T47D (cell line): Measurements from ENCODE around the gene FBXL7.

Experiments used
- DNase-seq, 2 experiments: peaks; one replicate each; pipeline versions ENCODE4 v3.0.0 to v3.0.0-alpha.2; 2011 to 2012; ENCODE audit warnings: low read depth in 1 of 2, low spot score in 1 of 2
- JUND ChIP-seq: IDR thresholded peaks from 2 replicates; pipeline ENCODE4 v1.6.1; 2012; ENCODE audit warnings: low read depth
- in situ Hi-C: cut with HindIII; loops from 2 replicates; pipeline ENCODE4 v1.10.0; 2016; ENCODE audit warnings: low sequenced_read_pairs, low pct_unique_long_range_greater_than_20kb

Gene FBXL7

GRCh38 chr5:15926586-15926985 lies 426.6 kb downstream of the FBXL7 start:
- DNase-seq: no peak
- TF ChIP-seq JUND: no peak
- in situ Hi-C loops: no loop called here

- TF ChIP-seq JUND: no peak
- in situ Hi-C loops: no loop called here
- DNase-seq: no peak
Observed at GRCh38 chr5:15927710-15928380, 427.9 kb downstream of the FBXL7 start.

- no peak for DNase-seq
- no peak for TF ChIP-seq JUND
- in situ Hi-C loops: no loop called here
Observed at GRCh38 chr5:15929611-15930263, 429.8 kb downstream of the FBXL7 start.

- in situ Hi-C loops: no loop called here
- no peak for DNase-seq
- TF ChIP-seq JUND: no peak
Observed at GRCh38 chr5:15932066-15932465, 432.1 kb downstream of the FBXL7 start.

GRCh38 chr5:15933259-15934207 lies 433.6 kb downstream of the FBXL7 start:
- no peak for DNase-seq
- in situ Hi-C loops: no loop called here
- no peak for TF ChIP-seq JUND

DNA sequence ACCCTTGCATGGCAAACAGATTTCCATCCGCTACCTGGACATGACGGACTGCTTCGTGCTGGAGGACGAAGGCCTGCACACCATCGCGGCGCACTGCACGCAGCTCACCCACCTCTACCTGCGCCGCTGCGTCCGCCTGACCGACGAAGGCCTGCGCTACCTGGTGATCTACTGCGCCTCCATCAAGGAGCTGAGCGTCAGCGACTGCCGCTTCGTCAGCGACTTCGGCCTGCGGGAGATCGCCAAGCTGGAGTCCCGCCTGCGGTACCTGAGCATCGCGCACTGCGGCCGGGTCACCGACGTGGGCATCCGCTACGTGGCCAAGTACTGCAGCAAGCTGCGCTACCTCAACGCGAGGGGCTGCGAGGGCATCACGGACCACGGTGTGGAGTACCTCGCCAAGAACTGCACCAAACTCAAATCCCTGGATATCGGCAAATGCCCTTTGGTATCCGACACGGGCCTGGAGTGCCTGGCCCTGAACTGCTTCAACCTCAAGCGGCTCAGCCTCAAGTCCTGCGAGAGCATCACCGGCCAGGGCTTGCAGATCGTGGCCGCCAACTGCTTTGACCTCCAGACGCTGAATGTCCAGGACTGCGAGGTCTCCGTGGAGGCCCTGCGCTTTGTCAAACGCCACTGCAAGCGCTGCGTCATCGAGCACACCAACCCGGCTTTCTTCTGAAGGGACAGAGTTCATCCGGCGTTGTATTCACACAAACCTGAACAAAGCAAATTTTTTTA lies 436.7 kb downstream of the FBXL7 start:
- in situ Hi-C loops: no loop called here
- no peak for DNase-seq

GRCh38 chr5:15937708-15938107 lies 437.7 kb downstream of the FBXL7 start:
- in situ Hi-C loops: no loop called here
- no peak for TF ChIP-seq JUND
- DNase-seq: no peak

More for the DNA sequence above, 436.7 kb downstream of the FBXL7 start:
- TF ChIP-seq JUND: no peak

GRCh38 chr5:15938186-15938585 lies 438.2 kb downstream of the FBXL7 start:
- in situ Hi-C loops: no loop called here
- TF ChIP-seq JUND: no peak
- no peak for DNase-seq

DNA sequence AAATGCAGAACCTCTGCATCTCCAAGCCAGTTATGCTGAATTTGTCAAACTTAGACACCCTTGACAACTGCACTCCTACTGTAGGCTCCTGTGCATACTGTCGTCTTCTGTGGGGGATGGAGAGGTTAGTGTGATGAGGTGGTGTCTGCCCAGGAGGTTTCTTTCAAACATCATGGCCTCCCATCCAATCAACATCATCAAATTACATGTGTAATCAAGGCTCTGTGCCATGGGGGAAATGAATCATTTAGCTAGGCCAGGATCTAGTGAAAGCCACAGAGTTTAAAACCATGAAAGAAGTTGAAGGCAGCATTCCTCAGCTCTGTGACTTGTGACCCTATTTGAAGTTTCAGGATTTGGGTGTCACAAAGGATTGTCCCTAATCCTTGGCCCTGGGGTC lies 439.0 kb downstream of the FBXL7 start:
- DNase-seq: no peak
- in situ Hi-C loops: no loop called here
- TF ChIP-seq JUND: no peak

DNA sequence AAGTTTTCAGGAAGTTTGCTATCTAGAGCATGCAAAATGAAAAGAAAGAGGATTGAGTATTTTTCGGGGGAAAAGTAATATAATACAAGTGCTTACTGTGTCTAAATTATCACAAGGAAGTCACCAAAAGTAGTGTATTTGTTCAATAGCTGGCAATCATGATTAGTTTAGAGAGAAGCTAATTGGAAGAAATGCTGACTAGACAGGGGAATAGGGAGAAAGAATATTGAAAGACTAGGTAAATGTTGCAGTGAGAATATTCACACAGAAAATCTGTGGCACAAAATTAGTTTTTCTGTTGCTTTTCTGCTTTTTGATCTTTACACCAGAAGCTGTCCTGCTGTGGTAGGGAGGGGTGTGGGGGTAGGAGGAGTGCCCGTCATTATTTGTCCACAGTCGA lies 440.9 kb downstream of the FBXL7 start:
- no peak for DNase-seq
- no peak for TF ChIP-seq JUND
- in situ Hi-C loops: no loop called here

GRCh38 chr5:15943487-15943886 lies 443.5 kb downstream of the FBXL7 start:
- in situ Hi-C loops: no loop called here
- no peak for TF ChIP-seq JUND
- no peak for DNase-seq

DNA sequence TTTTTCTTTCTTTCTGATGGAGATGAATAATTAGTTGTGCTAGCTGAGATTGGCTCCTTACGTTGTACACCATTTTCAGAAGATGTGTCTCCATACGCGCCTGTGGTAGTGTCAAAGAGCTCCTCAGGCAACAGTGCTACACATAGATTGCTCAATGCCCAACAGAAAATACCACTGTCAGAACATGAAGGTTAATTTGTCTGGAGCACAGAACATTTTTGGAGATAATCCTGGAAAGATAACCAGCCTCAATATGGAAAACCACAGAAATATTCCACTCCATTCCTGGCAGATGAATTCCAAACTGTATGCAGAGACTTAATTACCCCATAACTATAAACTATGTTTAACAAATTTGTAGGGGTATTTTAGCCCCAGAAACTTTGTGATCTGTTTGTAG lies 446.0 kb downstream of the FBXL7 start:
- no peak for DNase-seq
- in situ Hi-C loops: no loop called here
- TF ChIP-seq JUND: no peak
